HepG2 (cell line): ENCODE results near the gene KHNYN. TPM values are rescaled to one million over a fixed set of nuclear protein-coding genes. Genes with fewer than 3 reads are reported as not detected.

Experiments used
- ATAC-seq: fragments of 200-7000 bp; cut with Tn5 transposase; 3 replicates; pipeline ENCODE4 v1.9.1; 2020; ENCODE audit warnings: mild to moderate bottlenecking, moderate library complexity
- BruUV-seq: library from RNA; stranded (reverse); fragments of 400-500 nt; replicated peaks from 2 replicates; lab custom pipeline; 2021; lab: Mats Ljungman, UMichigan
- CTCF ChIA-PET: fragments of 300-600 bp; formaldehyde crosslinking; extraction: SDS; loops from one replicate; lab custom pipeline; 2021; ENCODE audit warnings: low total read pairs, inconsistent platforms, low intra/inter-chr PET ratio; lab: Yijun Ruan, JAX
- POLR2A ChIA-PET: fragments of 350-600 bp; sonication (Branson Sonifier 250); formaldehyde crosslinking; loops from one replicate; lab custom pipeline; 2020; ENCODE audit warnings: antibody characterized with exemption, inconsistent platforms; lab: Yijun Ruan, JAX
- DNase-seq: peaks from one replicate; pipeline ENCODE4 v3.0.0-alpha.2; 2015; ENCODE audit warnings: low spot score
- FAIRE-seq: peaks from 3 replicates; lab custom pipeline; 2011; peaks lifted over from hg19 to GRCh38; lab: Jason Lieb, UNC
- H2AFZ ChIP-seq: one replicate; pipeline ENCODE4 v1.6.1; 2011; ENCODE audit warnings: low read length, inconsistent platforms
- H3K27ac ChIP-seq: fragments of 300-600 bp; 3 replicates; pipeline ENCODE4 v1.8.0; 2011; ENCODE audit warnings: mixed run types, mild to moderate bottlenecking, mixed read lengths, low read length, inconsistent platforms; ENCODE audit not compliant: insufficient read depth; ENCODE audit errors: extremely low read length
- H3K27me3 ChIP-seq, 2 experiments: fragments of 200-600 bp in 1 of 2; 2 replicates in 1 of 2; 3 replicates in 1 of 2; pipeline versions ENCODE4 v1.6.0 to v1.8.0; 2011; ENCODE audit warnings: low read length in 2 of 2, mild to moderate bottlenecking in 2 of 2, moderate library complexity in 2 of 2, inconsistent platforms in 1 of 2; ENCODE audit not compliant: insufficient read depth in 2 of 2, control insufficient read depth in 1 of 2
- H3K36me3 ChIP-seq, 2 experiments: fragments of 200-600 bp in 1 of 2; replicated peaks in 1 of 2; 2 replicates in 1 of 2; 3 replicates in 1 of 2; pipeline versions ENCODE4 v1.5.1 to v1.8.0; 2011; ENCODE audit warnings: low read length in 2 of 2, inconsistent platforms in 1 of 2; ENCODE audit not compliant: insufficient read depth in 2 of 2, control insufficient read depth in 1 of 2
- H3K4me1 ChIP-seq: 2 replicates; pipeline ENCODE4 v1.5.1; 2012; ENCODE audit warnings: low read length, inconsistent platforms; ENCODE audit not compliant: insufficient read depth
- H3K4me2 ChIP-seq: 2 replicates; pipeline ENCODE4 v1.6.0; 2011; ENCODE audit warnings: low read depth, low read length, inconsistent platforms
- H3K4me3 ChIP-seq, 3 experiments: fragments of 200-600 bp in 1 of 3; sonication (generic), shearing (Covaris generic) in 1 of 3; replicated peaks in 1 of 3; 2 replicates each; pipeline ENCODE4 v1.5.1; 2011 to 2016; ENCODE audit warnings: low read length in 3 of 3, inconsistent platforms in 2 of 3, low read depth in 2 of 3, mild to moderate bottlenecking in 2 of 3, control low read depth in 1 of 3, mixed read lengths in 1 of 3; ENCODE audit not compliant: insufficient read depth in 1 of 3
- H3K79me2 ChIP-seq: one replicate; pipeline ENCODE4 v1.6.1; 2011; ENCODE audit warnings: low read length, inconsistent platforms; ENCODE audit not compliant: insufficient read depth
- H3K9ac ChIP-seq: 2 replicates; pipeline ENCODE4 v1.6.0; 2011; ENCODE audit warnings: mild to moderate bottlenecking, low read depth, low read length, inconsistent platforms; ENCODE audit not compliant: insufficient read depth
- H3K9me3 ChIP-seq: 2 replicates; pipeline ENCODE4 v1.5.1; 2012; ENCODE audit warnings: mild to moderate bottlenecking, low read length
- H4K20me1 ChIP-seq: 2 replicates; pipeline ENCODE4 v1.6.0; 2011; ENCODE audit warnings: inconsistent platforms, mild to moderate bottlenecking, low read length, moderate library complexity; ENCODE audit not compliant: insufficient read depth
- ATM ChIP-seq: fragments of 450-650 bp; IDR thresholded peaks from 2 replicates; pipeline ENCODE4 v1.7.1; 2017; ENCODE audit warnings: mild to moderate bottlenecking, borderline replicate concordance
- CBFB ChIP-seq: sonication (generic); formaldehyde crosslinking; IDR thresholded peaks from 2 replicates; pipeline ENCODE4 v1.4.0; 2020; ENCODE audit warnings: missing genetic modification reagents
- CBX2 ChIP-seq, 2 experiments: fragments of 200-600 bp in 1 of 2; sonication (generic); formaldehyde crosslinking in 1 of 2; IDR thresholded peaks; 2 replicates each; pipeline versions ENCODE4 v1.7.0 to v1.8.1; 2018 to 2022; ENCODE audit warnings: low read depth in 2 of 2, low read length in 1 of 2, mild to moderate bottlenecking in 1 of 2, missing genetic modification reagents in 1 of 2
- HOXA7 ChIP-seq: sonication (generic); formaldehyde crosslinking; IDR thresholded peaks from 2 replicates; pipeline ENCODE4 v1.8.1; 2022; ENCODE audit warnings: mild to moderate bottlenecking, missing genetic modification reagents, moderate library complexity
- IRF1 ChIP-seq: sonication (generic); formaldehyde crosslinking; IDR thresholded peaks from 2 replicates; pipeline ENCODE4 v1.4.0; 2020; ENCODE audit warnings: low read depth, mild to moderate bottlenecking, missing genetic modification reagents
- KAT2B ChIP-seq: fragments of 150-350 bp; IDR thresholded peaks from 2 replicates; pipeline ENCODE4 v1.6.1; 2014; ENCODE audit warnings: low read depth, low read length, borderline replicate concordance
- KDM5A ChIP-seq: fragments of 200-600 bp; sonication (generic); IDR thresholded peaks from 2 replicates; pipeline ENCODE4 v1.7.0; 2018; ENCODE audit warnings: antibody characterized with exemption, mild to moderate bottlenecking, low read length, borderline replicate concordance
- NCOA5 ChIP-seq: sonication (generic); formaldehyde crosslinking; IDR thresholded peaks from 2 replicates; pipeline ENCODE4 v1.4.0; 2020; ENCODE audit warnings: missing genetic modification reagents
- PTBP1 ChIP-seq: fragments of 200-400 bp; formaldehyde crosslinking; IDR thresholded peaks from 2 replicates; pipeline ENCODE4 v1.6.1; 2018; ENCODE audit warnings: low read length, low read depth; ENCODE audit not compliant: poor library complexity, severe bottlenecking
- SP1 ChIP-seq, 2 experiments: fragments of 450-650 bp in 1 of 2; sonication (generic) in 1 of 2; formaldehyde crosslinking in 1 of 2; IDR thresholded peaks; 2 replicates each; pipeline versions ENCODE4 v1.4.0 to v1.6.1; 2016 to 2020; ENCODE audit warnings: missing genetic modification reagents in 1 of 2
- ZBTB46 ChIP-seq: sonication (generic); formaldehyde crosslinking; IDR thresholded peaks from 2 replicates; pipeline ENCODE4 v1.4.0; 2020; ENCODE audit warnings: mild to moderate bottlenecking, missing genetic modification reagents, borderline replicate concordance
- ZFP36L1 ChIP-seq: sonication (generic); formaldehyde crosslinking; IDR thresholded peaks from 2 replicates; pipeline ENCODE4 v1.8.0; 2022; ENCODE audit warnings: mild to moderate bottlenecking, missing genetic modification reagents, moderate library complexity
- ZFP91 ChIP-seq: sonication (generic); formaldehyde crosslinking; IDR thresholded peaks from 2 replicates; pipeline ENCODE4 v1.9.0; 2022; ENCODE audit warnings: missing genetic modification reagents, mild to moderate bottlenecking, borderline replicate concordance
- ZNF143 ChIP-seq: sonication (generic); formaldehyde crosslinking; IDR thresholded peaks from 2 replicates; pipeline ENCODE4 v1.4.0; 2020; ENCODE audit warnings: missing genetic modification reagents
- ZNF274 ChIP-seq: sonication (generic); formaldehyde crosslinking; IDR thresholded peaks from 2 replicates; pipeline ENCODE4 v1.5.1; 2020; ENCODE audit warnings: mild to moderate bottlenecking, missing genetic modification reagents
- ZNF589 ChIP-seq: sonication (generic); formaldehyde crosslinking; conservative IDR thresholded peaks from 2 replicates; pipeline ENCODE4 v1.8.0; 2022; ENCODE audit warnings: mild to moderate bottlenecking, moderate library complexity, missing genetic modification reagents
- ZNF746 ChIP-seq: sonication (generic); formaldehyde crosslinking; IDR thresholded peaks from 2 replicates; pipeline ENCODE4 v1.8.0; 2022; ENCODE audit warnings: mild to moderate bottlenecking, missing genetic modification reagents
- WGBS: methylation state at CpG from one replicate; pipeline ENCODE4 v1.1.6; 2017; ENCODE audit warnings: low lambda C conversion rate; 5-methylcytosine and 5-hydroxymethylcytosine counted together
- in situ Hi-C: cut with HindIII; loops from 2 replicates; pipeline ENCODE4 v1.10.0; 2017; ENCODE audit warnings: low pct_unique_long_range_greater_than_20kb; ENCODE audit not compliant: extremely low pct_ligation_motif_present
- intact Hi-C: fragments of 100-400 bp; cut with micrococcal nuclease; formaldehyde crosslinking; loops from one replicate; pipeline ENCODE4 v1.10.0; 2022; ENCODE audit not compliant: unreplicated experiment
- polyA plus RNA-seq, 8 experiments: library from polyadenylated mRNA; depleted of rRNA in 3 of 8; stranded (reverse) in 7 of 8; unstranded in 1 of 8; fragments of >200 nt; fragmentation: Illumina TruSeq in 4 of 8; extraction: Trizol in 4 of 8; gene quantifications; 2 replicates each; pipeline versions ENCODE4 v1.2.1 to v1.2.3, GENCODE V29; 2011 to 2016; ENCODE audit warnings: low read depth in 4 of 8, missing spikeins in 1 of 8, mixed read lengths in 1 of 8; ENCODE audit not compliant: insufficient read depth in 1 of 8
- total RNA-seq, 5 experiments: library from RNA; depleted of rRNA; stranded (reverse); fragments of >200 nt; fragmentation: Illumina TruSeq; extraction: Trizol; gene quantifications; 2 replicates each; pipeline ENCODE4 v1.2.3, GENCODE V29; 2016; ENCODE audit warnings: low read depth in 1 of 5

The KHNYN gene
- total and polyA plus RNA-seq, 2 of the 13 experiments (the other 11 are each of a cell fraction or from before 2014, with no cell fraction given) = 52.8 to 75.7 TPM

GRCh38 chr14:24398653-24399446, 30.9 kb upstream of the KHNYN start, which contains the start of gene NYNRIN (continued):
- TF ChIP-seq CBX2 (IDR thresholded peaks at IDR 0.05; ENCODE audit: low read depth, low read length) (no peak), CBX2 (CRISPR knock-in tag; IDR thresholded peaks at IDR 0.05; ENCODE audit: low read depth) (no peak), NCOA5 (CRISPR knock-in tag) (no peak)

DNA sequence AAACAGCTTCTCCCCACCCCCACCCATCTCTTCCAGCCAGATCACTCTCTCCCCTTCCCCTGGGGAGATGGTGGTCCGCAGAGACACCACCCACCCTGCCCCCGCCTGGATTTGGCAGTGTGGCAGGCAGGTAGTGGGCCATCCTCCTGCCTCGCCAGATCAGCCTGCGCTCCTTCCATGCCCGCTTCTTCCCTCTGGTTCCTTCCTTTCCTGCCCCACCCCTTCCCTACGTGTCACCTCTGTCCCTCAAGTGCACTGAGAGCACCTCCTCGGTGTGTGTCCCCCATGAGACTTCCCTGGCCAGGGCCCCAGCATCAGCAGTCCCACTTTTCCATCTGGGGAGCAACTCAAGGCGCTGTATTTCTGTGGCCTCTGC, 30.3 kb upstream of the KHNYN start:
- intact Hi-C loops (loop anchor here (2.0 kb wide), 1 partner anchor 31 kb away; no protein-coding TSS in a partner anchor), in situ Hi-C loops (no loop called here)
- CTCF ChIA-PET = no interaction called here
- Histone ChIP-seq H3K27me3 (peaks cover 15 to 54% of the 10 kb centered on the region in 2 experiments), H3K36me3 (no peaks in the 10 kb centered on the region), H3K4me1 (peaks cover 43% of the 10 kb centered on the region), H3K4me3 (peak overlapping the region; percentile 54 to 74 (median 62)), H2AFZ (peak overlapping the region; percentile 23), H3K4me2 (peak overlapping the region; percentile 83), H3K79me2 (no peaks in the 10 kb centered on the region), H3K27ac (no peak overlapping the region), H3K9me3 (no peaks in the 10 kb centered on the region), H3K9ac (peak overlapping the region; percentile 18; the same call in 1 of the 2 replicates), H4K20me1 (no peaks in the 10 kb centered on the region)
- DNase-seq = no peak
- 10% methylated on average over 8 of the region's 8 CpGs for WGBS
- FAIRE-seq = no peak
- peak; percentile 13 for ATAC-seq
- BruUV-seq = no TSS peak
- POLR2A ChIA-PET = interaction anchor here (1.0 to 3.3 kb wide), 8 partner anchors 8 to 33 kb away, joined by 3 to 17 read pairs (median 4); partner anchors contain the start of genes CBLN3 and KHNYN
- no peak for TF ChIP-seq ZNF746 (CRISPR knock-in tag)
- TF ChIP-seq KAT2B = no peak
- TF ChIP-seq ZFP91 (CRISPR knock-in tag) = peak; percentile 59; the same call in 1 of the 2 replicates
- 0 out of 2 replicates have a peak, but pooled peaks have one; percentile 5 for TF ChIP-seq ZNF274
- TF ChIP-seq ZBTB46 (CRISPR knock-in tag) = no peak
- no peak for TF ChIP-seq ZNF589 (CRISPR knock-in tag)
- TF ChIP-seq CBFB = no peak
- no peak for TF ChIP-seq SP1 (IDR thresholded peaks at IDR 0.05)
- no peak for TF ChIP-seq SP1 (CRISPR knock-in tag; IDR thresholded peaks at IDR 0.05)
- no peak for TF ChIP-seq ATM
- TF ChIP-seq PTBP1 = peak; percentile 7
- TF ChIP-seq ZFP36L1 (CRISPR knock-in tag) = no peak
- 0 out of 2 replicates have a peak, but pooled peaks have one; percentile 12 for TF ChIP-seq HOXA7 (CRISPR knock-in tag)
- TF ChIP-seq ZNF143 = no peak
- no peak for TF ChIP-seq KDM5A
- TF ChIP-seq IRF1 (CRISPR knock-in tag) = no peak
